Transverse colon (tissue), 3 donors: ENCODE measurements around the gene SMIM44.

Experiments
- EP300 ChIP-seq: sonication (generic); formaldehyde crosslinking; IDR thresholded peaks from one replicate; pipeline ENCODE4 v1.6.1; 2017; ENCODE audit warnings: antibody characterized with exemption, low read depth
- POLR2A ChIP-seq: fragments of 450-650 bp; IDR thresholded peaks from one replicate; pipeline ENCODE4 v1.6.1; 2016; ENCODE audit warnings: antibody characterized with exemption, mild to moderate bottlenecking, moderate library complexity
- TF ChIP-seq, protein P1 (sequence below), 5 experiments: fragments of 200-600 bp in 3 of 5; fragments of 450-650 bp in 2 of 5; sonication (generic) in 3 of 5; IDR thresholded peaks; 1 replicate in 2 of 5; 2 replicates in 3 of 5; pipeline ENCODE4 v1.5.1; 2016 to 2017; ENCODE audit warnings: antibody characterized with exemption in 5 of 5, inconsistent platforms in 3 of 5, mild to moderate bottlenecking in 2 of 5, moderate library complexity in 1 of 5

DNA sequence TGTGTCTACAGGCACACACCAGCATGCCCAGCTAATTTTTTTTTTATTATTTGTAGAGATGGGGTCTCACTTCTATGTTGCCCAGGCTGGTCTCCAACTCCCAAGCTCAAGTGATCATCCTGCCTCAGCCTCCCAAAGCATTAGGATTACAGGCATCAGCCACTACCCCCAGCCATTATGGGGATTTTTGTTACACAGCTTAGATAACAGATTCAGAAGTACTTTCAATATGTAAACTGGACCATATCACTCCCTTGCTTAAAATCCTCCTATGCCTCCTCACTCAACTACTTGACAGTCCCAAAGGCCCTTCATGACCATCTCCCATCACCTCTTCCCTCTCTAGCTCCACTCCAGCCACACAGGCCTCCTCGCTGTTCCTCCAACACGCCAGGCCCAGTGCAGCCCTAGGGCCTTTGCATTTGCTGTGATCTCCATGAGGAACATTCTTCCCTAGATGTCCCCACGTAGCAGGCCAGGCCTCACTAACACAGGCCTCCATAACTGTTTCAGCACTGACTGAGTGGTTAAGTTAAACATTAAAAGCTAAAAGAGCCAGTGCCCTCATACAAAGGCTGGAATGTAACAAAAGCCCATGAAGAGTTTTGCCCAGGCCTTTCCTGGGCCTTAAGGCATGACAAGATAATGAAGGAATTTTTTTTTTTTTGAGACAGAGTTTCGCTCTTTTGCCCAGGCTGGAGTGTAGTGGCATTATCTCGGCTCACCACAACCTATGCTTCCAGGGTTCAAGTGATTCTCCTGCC is 14.7 kb upstream of the SMIM44 start:
- TF ChIP-seq POLR2A (no peak), EP300 (no peak)
- TF ChIP-seq, protein P1, sequence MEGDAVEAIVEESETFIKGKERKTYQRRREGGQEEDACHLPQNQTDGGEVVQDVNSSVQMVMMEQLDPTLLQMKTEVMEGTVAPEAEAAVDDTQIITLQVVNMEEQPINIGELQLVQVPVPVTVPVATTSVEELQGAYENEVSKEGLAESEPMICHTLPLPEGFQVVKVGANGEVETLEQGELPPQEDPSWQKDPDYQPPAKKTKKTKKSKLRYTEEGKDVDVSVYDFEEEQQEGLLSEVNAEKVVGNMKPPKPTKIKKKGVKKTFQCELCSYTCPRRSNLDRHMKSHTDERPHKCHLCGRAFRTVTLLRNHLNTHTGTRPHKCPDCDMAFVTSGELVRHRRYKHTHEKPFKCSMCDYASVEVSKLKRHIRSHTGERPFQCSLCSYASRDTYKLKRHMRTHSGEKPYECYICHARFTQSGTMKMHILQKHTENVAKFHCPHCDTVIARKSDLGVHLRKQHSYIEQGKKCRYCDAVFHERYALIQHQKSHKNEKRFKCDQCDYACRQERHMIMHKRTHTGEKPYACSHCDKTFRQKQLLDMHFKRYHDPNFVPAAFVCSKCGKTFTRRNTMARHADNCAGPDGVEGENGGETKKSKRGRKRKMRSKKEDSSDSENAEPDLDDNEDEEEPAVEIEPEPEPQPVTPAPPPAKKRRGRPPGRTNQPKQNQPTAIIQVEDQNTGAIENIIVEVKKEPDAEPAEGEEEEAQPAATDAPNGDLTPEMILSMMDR (IDR thresholded peaks at IDR 0.05): no peak
